HG03135 (cell line): ENCODE measurements around the gene HNRNPA0.

Source experiments
- ATAC-seq: cut with Tn5 transposase; IDR thresholded peaks from one replicate; pipeline ENCODE4 v1.9.1; 2021; ENCODE audit warnings: mild to moderate bottlenecking, moderate library complexity; ENCODE audit not compliant: unreplicated experiment

Gene HNRNPA0

DNA sequence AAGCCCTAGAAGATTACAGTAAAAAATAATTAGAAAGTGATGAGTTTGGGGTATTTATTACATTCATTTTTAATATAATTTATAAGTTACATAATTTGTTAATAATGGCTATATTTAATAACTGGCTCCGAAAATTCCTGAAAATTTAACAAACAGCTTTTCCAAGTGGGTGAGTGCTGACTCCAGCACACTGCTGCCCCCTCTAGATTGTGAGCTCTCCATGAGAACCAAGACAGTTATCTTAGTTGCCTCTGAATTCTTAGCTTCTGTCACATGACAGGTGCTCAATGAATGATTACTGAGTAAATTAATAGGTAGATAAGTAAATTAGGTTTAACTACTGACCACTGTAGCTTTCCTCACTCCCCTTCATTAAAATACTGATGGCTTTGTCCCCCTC is 26.1 kb downstream of the HNRNPA0 start:
- ATAC-seq, result no peak

DNA sequence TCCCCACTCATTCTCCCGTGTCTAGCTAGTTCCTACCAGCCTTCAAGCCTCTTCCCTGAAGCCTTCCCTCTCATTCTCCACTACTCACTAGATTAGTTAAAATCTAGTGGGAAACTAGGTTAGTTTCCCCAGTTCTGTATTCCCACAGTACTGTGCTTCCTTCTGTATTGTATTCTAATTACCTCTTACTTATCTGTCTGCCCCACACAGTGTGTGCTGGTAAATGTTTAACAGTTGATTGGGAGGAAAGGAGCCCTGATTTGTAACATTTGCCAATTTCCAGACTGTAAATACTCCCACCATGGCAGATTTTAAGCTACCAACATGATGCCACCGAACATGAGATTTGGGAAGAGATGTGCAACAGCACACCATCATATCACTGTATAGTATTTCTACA is 26.5 kb downstream of the HNRNPA0 start:
- ATAC-seq, result no peak

DNA sequence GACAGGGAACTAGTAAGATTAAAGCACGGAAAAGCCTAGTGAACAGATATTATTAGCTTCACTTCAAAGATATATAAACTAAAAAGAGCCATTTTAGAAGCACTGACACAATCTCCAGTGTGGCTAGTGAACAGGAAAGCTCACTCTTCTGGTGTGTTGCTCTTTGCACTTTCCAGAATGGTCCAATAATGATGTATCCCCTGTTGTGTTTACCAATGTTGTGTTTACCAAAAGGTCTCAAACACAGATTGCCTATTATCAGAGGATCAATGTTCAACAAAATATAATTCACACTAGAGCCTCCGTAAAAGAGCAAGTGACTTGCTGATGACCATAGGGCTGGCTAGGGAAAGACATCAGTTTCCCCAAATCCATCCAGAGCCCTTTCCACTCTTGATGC is 29.9 kb downstream of the HNRNPA0 start:
- ATAC-seq, result no peak

DNA sequence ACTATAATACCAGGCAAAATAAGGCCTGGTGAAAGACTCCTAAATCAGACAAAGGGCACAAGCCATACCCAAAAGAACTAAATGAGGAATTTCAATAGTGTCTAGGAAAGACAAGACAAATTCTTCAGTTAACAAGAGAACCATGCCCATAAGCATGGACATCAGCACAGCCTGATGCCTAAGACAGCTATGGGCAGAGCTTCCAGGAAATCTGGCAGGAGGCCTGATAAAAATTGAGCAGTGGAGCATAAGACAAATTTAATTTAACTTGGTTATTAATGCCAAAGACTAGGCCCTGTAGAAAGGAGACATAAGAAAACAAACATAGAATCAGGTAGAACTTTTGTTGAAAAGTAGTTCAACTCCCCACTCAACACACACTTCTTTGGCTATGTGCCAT is 35.6 kb downstream of the HNRNPA0 start:
- ATAC-seq, result no peak

DNA sequence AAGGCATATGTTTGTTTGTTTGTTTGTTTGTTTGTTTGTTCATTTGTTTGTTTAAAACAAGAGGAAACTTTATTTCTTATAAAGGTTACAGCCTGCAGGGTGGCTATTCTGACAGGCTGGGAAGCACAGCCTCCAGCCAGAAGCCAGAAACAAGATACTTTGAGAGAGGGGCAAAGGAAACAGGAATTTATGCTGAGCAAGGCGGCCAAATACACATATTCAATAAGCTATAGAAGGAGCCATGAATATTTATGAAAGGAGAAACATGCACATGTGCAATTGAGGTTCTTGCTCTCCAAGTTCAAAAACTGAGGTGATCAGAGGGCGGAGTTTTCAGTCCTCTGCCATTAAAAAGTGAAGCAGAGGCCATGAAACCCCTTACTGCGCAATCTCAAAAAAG is 37.8 kb downstream of the HNRNPA0 start:
- ATAC-seq, result no peak

DNA sequence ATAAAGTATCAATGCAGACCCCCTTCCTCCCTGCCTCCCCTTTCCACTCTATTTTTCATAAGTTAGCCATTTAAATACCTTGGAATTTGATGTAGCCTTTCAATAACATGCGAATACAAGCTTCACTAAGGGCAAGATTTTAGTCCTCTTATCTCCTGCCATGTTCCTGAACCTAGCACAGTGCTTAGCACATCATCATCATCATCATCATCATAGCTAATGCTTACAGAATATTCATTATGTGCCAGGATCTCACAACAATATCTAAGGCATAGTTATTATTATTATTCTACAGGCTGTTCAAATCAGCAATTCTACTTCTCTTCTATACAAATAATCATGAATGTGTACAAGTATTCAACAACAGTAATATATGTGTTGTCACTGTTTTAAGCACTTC is 38.7 kb downstream of the HNRNPA0 start:
- ATAC-seq, result no peak

DNA sequence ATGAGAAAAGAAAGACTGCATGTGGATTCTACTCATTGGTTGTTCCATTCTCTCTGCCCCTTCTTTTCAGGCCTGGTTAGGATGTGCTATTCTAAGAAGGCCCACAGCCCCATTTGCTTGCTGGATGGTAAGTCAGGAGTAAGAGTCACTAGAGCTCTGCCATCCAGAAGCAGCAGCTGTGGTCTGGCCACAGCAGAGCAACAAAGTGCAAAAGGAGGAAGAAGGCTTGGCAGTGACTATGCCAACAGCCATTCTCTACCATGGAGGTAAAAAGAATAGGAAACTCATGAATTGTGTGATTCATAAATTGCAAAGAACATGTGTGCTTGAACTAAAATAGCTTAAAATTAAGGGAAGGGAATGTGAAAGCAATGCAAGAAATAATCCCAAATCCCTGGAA is 39.2 kb downstream of the HNRNPA0 start:
- ATAC-seq, result no peak

DNA sequence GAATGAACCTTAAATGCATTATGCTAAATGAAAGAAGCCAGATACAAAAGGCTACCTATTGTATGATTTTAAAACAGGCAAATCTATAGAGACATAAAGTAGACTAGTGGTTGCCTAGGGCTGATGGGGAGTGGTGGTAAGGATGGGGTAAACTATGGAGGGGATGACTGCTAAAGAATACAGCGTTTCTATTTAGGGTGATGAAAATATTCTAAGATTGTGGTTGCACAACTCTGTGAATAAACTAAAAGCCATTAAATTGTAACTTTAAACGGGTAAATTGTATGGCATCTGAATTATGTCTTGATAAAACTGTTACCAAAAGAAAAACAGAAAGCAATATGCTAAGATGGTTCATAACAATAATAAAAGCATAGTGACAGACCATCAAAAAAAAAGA is 39.7 kb downstream of the HNRNPA0 start:
- ATAC-seq, result no peak

DNA sequence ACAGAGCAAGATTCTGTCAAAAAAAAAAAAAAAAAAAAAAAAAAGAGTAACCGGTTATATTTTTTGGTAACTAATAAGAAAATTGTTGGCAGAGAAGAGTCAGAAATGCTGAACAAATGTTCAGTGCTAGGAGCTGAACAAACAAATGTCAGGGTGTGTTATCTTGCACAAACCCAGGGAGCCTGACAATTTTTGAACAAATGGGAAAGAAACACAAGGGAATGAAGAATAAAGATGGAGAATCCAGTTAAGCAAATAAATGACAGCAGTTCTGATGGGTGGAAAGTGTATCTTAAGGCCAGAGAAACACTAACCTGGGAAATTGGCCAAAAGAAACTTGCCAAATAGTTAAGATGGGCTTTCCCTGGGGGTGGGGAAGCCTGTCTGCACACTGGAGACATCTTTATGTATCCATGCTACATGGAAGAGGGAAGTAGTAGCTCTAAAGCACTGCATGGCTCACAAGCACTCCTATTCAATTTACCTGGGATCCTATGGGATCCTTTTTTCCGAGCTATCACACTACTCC is 42.0 kb downstream of the HNRNPA0 start:
- no peak for ATAC-seq

DNA sequence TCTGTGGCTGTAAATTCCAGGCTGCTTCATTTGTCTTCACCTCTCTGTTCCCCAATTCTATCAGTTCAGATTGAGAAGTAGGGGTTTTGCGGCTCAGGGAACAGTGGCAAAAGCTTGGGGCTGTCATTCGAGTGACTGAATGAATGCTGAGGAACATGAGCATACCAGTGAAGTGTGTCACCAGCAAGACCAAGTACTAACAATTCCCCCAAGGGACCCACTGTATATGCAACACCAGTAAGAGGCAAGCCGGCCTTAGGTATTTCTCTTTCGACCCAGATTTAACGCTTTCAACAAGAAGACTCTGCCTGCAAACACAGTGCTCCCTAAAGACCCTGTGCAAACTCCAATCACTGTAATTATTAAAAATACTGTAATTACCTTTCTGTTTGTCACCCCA is 44.1 kb downstream of the HNRNPA0 start:
- ATAC-seq, result no peak

DNA sequence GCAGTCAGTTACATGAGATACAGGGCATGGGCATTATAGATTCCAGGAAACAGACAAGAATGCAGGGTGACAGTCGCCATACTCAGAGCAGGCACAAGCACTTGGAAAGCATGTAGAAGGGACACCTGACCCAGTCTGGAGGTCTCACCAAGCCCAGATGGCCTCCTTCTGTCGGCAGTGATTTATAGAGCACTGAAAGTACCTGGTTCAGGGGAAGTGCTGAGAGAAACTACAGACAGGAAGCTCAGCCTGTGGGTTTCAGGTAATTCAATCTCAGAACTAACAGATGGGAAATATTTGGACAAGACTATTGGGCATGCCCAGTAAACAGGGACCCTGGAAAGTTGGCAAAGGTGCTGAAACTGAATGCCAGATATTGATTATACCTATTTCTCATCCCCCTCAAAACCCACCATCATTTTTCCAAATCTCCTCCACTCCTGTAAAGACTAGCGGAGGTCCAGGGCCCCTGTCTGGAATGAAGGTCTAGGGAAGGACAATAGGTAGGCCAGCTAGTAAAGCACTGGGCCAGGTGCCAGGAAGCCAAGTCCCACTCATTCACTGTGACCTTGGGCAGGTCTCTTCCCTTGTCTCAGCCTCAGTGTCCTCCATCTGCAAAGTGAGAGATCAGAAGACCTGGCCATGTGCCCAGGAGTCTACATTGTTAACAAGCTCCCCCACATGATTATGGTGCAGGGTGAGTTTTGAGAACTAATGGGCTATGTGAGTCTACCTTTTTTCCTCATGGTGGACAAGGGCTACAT is 45.2 kb downstream of the HNRNPA0 start:
- ATAC-seq, result no peak

DNA sequence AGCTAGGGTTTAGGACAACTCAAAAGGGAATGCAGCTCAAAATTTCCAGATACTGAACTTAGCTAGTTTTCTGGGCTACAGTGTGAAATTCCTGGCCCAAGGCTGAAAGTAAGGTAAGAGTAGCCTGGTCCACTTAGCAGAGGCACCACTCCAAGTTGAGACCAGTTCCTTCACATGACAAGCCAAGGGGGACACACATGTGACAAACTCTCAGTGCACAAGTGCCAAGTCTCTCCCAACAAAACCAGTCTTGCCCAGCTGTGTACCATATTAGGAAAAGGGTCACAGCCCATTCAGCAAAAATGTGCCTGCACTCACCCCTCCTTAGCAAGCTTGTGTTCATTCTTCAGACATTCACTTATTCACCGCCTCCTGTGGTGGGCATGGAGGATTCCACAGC is 46.1 kb downstream of the HNRNPA0 start:
- ATAC-seq, result no peak

DNA sequence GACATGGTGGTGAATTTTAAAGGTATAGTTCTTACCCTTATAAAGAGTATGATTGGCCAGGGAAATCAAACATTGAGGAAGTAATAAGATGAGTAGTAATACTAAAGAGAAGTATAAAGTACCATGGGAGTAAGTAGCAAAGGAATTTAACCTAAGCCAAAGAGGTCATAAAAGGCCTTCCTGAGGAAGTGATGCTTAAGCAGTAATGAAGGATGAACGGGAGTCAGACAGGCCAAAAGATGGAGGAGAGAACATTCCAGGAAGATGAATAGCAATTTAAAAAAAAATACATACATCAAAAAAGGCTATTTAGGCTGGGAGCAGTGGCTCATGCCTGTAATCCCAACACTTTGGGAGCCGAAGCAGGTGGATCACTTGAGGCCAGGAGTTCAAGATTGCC is 47.3 kb downstream of the HNRNPA0 start:
- no peak for ATAC-seq

DNA sequence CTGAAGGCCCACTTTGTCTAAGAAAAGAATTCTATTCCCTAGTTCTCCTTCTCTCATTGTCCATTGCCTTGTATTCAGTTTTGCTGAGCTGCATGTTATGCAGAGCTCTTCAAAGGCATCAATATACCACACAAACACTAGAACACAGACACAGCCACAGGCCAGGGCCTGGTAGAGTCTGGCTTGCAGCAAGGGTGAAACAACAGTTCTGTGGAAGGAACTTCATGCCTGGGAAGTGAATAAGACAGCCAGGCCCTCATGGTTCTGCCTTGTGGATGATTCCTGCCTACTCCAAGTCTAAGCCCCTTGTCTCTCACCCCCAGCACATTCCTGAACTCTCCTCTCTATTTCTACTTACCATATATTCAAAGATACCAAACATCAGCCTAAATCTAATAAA is 49.1 kb downstream of the HNRNPA0 start:
- no peak for ATAC-seq

DNA sequence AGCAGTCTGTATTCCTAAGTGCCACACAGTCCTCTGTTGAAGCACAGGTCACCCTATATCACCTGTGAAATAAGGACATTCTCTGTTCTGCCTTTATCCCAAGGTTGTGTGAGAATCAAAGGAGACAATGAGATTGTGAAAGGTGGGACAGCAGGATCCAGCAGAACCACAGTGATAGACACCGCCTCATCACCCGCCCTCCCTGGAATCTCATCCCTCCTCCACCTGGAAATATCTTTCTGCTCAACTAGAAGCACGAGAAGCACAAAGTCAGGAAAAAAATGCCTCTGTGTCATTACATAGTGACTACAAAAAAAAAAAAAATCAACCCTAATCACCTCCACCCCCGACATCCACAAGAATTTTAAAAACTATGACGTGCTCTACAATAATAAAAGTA is 50.6 kb downstream of the HNRNPA0 start:
- no peak for ATAC-seq

DNA sequence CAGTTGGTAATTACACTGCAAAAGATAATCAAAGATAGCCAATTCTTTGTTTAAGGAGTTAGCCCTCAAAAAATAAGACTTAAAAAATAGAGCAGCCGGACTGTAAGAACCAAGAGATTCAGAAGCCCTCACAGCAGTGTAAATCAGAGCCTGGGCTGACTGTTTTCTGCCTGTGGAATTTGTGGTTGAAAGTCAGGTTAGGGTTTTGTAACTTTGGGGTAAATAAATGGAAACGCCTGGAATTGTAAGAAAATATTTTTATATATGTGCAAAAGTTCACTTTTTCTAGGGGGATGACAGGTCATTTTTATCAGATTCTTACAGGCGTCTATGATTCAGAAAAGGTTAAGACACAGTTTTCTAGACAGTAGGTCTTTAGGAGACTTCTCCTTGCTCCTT is 53.9 kb downstream of the HNRNPA0 start:
- no peak for ATAC-seq

DNA sequence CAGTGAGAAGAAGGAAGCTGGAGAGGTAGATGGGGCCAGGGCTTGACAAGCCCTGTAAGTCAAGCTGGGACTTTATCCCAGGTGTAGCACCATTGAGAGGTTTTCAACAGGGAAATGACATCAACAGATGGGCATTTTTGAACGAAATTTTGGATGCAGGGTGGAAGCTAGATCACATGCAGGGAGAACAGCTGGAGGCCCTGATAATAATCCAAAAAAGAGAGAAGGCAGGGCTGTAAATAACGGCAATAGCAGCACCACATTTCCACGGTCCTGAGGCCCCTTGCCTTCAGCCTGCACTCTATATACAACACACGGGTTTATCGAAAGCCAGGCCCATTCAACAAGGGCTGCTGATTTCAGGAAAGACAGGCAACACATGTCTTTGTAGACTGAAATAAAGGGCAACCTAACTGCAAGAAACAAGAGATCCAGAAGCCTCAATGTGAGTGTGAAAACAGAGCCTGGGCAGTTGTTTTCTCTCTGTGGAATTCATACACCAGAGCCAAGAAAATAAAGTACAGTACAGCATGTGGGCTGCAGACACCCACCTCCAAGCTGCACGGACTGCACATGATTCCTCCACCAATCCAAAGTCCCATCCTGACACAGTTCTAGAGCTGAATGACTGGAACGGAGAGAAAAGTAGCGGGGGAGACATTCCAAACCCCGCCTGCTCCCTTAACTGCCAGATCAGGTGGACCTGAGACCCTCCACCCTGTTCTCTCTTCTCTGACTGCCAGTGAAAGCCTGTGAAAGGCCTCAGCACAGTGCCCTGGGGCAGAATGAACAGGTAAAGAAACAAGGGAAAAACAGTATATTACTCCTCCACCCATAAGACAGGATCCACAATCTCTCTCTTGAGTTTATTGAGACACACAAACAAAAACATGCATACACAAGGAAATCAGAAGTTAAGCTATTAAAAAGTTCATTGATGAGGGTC is 54.6 kb downstream of the HNRNPA0 start:
- ATAC-seq, result no peak

DNA sequence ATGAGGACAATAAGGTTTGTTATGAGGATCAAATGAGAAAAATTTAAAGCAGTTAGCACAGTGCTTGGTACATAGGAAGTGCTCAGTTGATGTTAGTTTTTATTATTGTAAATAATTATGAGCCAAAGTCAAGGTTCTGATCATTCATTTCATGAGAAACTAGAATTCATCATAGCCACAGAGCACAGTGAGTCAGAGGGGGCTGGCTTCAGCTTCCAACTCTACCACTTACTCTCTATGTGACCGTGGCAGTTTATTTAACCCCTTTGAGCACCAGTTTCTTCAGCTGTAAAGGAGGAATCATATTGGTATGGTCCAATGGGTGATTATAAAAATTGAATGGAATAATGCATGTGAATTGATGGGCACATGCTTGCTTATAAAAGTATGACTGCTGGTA is 57.7 kb downstream of the HNRNPA0 start:
- no peak for ATAC-seq

DNA sequence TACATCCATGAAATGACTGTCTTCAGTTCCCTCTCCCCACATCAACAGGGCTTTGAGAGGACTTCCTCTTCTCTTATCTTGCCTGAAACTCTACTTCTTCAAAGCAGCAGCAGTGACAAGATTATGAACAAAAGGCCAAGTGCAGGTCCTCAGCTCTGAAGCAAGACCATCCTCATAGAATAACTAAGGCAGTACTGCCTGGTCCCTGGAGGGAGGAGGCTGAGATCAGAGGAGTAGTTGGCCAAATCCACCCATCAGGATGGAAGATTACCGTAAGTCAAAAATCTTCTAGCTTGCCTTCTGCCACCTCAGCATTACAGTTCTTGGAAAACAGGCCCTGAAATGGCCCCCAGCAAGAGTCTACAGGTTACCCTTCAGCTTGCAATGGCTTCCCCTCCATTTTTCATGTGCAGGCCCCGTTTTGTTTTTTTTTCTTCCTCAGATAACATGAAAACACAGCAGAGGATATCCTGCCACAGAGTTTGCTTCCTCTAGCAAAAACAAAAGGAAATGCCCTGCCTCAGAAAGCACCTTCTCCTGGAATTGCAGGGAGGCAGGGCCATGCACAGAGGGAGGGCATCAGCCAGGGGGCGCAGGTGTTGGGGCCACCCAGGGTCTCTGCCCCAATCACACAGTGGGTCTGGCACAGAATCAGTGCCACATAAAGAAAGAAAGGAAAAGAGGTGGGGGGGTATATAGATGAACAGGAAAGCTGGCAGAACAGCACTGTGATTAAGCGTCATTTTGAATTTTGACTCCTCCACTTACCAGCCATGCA is 58.3 kb downstream of the HNRNPA0 start:
- no peak for ATAC-seq
